OCI-LY7 (cell line): ENCODE measurements around the gene ALDH1L1. TPM values are rescaled to one million over a fixed set of nuclear protein-coding genes. Genes with fewer than 3 reads are reported as not detected.

Experiments
- BruUV-seq: library from RNA; stranded (reverse); fragments of 400-500 nt; replicated peaks from 2 replicates; lab custom pipeline; 2021; lab: Mats Ljungman, UMichigan
- CTCF ChIA-PET: fragments of 300-600 bp; sonication (Branson Sonifier 250); formaldehyde crosslinking; loops from one replicate; lab custom pipeline; 2022; ENCODE audit warnings: antibody characterized with exemption; ENCODE audit not compliant: unreplicated experiment; lab: Charles Lee
- POLR2A ChIA-PET: fragments of 300-600 bp; sonication (Branson Sonifier 250); formaldehyde crosslinking; loops from one replicate; lab custom pipeline; 2022; ENCODE audit warnings: antibody characterized with exemption; lab: Charles Lee
- DNase-seq: peaks from one replicate; pipeline ENCODE4 v3.0.0-alpha.2; 2015; ENCODE audit warnings: low spot score
- H2AFZ ChIP-seq: fragments of 200-600 bp; sonication (generic), shearing (Covaris generic); 2 replicates; pipeline ENCODE4 v1.6.1; 2014; ENCODE audit warnings: mild to moderate bottlenecking, antibody characterized with exemption, low read length, moderate library complexity
- H3K27ac ChIP-seq: fragments of 200-600 bp; sonication (generic); 2 replicates; pipeline ENCODE4 v1.5.1; 2014; ENCODE audit warnings: mixed run types, low read depth, mild to moderate bottlenecking, moderate library complexity, low read length, inconsistent platforms; ENCODE audit not compliant: poor library complexity, severe bottlenecking
- H3K36me3 ChIP-seq: fragments of 200-600 bp; sonication (generic); 2 replicates; pipeline ENCODE4 v1.6.1; 2014; ENCODE audit warnings: mild to moderate bottlenecking, antibody characterized with exemption, low read length, moderate library complexity, mixed read lengths; ENCODE audit not compliant: insufficient read depth
- H3K4me1 ChIP-seq: fragments of 200-600 bp; sonication (generic); 2 replicates; pipeline ENCODE4 v1.5.1; 2014; ENCODE audit warnings: mild to moderate bottlenecking, low read length; ENCODE audit not compliant: insufficient read depth, poor library complexity, severe bottlenecking
- H3K4me2 ChIP-seq: fragments of 200-600 bp; sonication (generic); 2 replicates; pipeline ENCODE4 v1.6.1; 2014; ENCODE audit warnings: mild to moderate bottlenecking, low read length
- H3K4me3 ChIP-seq: fragments of 200-600 bp; sonication (generic); 2 replicates; pipeline ENCODE4 v1.5.1; 2014; ENCODE audit warnings: mild to moderate bottlenecking, low read depth, low read length; ENCODE audit not compliant: poor library complexity, severe bottlenecking
- H3K79me2 ChIP-seq: fragments of 200-600 bp; sonication (generic); 2 replicates; pipeline ENCODE4 v1.6.1; 2016; ENCODE audit warnings: low read depth, mild to moderate bottlenecking, low read length, moderate library complexity, mixed read lengths; ENCODE audit not compliant: insufficient read depth
- H3K9me2 ChIP-seq: fragments of 200-600 bp; sonication (generic); 2 replicates; pipeline ENCODE4 v1.6.1; 2016; ENCODE audit warnings: mild to moderate bottlenecking, low read length, mixed read lengths; ENCODE audit not compliant: insufficient read depth
- H3K9me3 ChIP-seq: fragments of 200-600 bp; sonication (generic); 2 replicates; pipeline ENCODE4 v1.6.1; 2014; ENCODE audit warnings: mild to moderate bottlenecking, mixed run types, low read length, mixed read lengths
- H4K20me1 ChIP-seq: fragments of 200-600 bp; sonication (generic); 2 replicates; pipeline ENCODE4 v1.6.1; 2014; ENCODE audit warnings: mild to moderate bottlenecking, antibody characterized with exemption, low read length, moderate library complexity, mixed read lengths; ENCODE audit not compliant: insufficient read depth
- CTCF ChIP-seq: fragments of 200-600 bp; sonication (generic); conservative IDR thresholded peaks from 2 replicates; pipeline ENCODE4 v1.5.1; 2014; ENCODE audit warnings: mild to moderate bottlenecking, antibody characterized with exemption, low read length, moderate library complexity, mixed read lengths
- EZH2phosphoT487 ChIP-seq: fragments of 200-600 bp; sonication (generic); IDR thresholded peaks from 2 replicates; pipeline ENCODE4 v1.6.1; 2018; ENCODE audit warnings: low read depth, borderline replicate concordance, mild to moderate bottlenecking, mixed run types, antibody characterized with exemption, low read length, moderate library complexity, mixed read lengths
- intact Hi-C: fragments of 100-400 bp; cut with micrococcal nuclease; formaldehyde crosslinking; loops from one replicate; pipeline ENCODE4 v1.10.0; 2022; ENCODE audit not compliant: unreplicated experiment
- total RNA-seq, 2 experiments: library from RNA; depleted of rRNA in 1 of 2; stranded (reverse); fragments of >200 nt in 1 of 2; shearing (Covaris generic) in 1 of 2; gene quantifications; 2 replicates each; pipeline ENCODE4 v1.2.3, GENCODE V29; 2014 to 2022

Gene ALDH1L1
- total RNA-seq, 2 experiments from 2014 or later, result not detected

- H3K36me3 ChIP-seq, result no peaks in the 10 kb centered on the region; the same call in 1 of the 2 replicates
- BruUV-seq, result no TSS peak
- DNase-seq, result peak; percentile 23
- TF ChIP-seq CTCF, result no peak
- TF ChIP-seq EZH2phosphoT487, result no peak
- peak overlapping the region; percentile 84 for H2AFZ ChIP-seq
- intact Hi-C loops, result loop anchor here (5.0 kb wide), 1 partner anchor 486 kb away; the partner anchor contains the start of gene OSBPL11
- peak overlapping the region; percentile 89 for H3K4me3 ChIP-seq
- peak overlapping the region; percentile 62 for H3K27ac ChIP-seq
- ChIA-PET CTCF (no interaction called here), POLR2A (no interaction called here)
- H3K4me2 ChIP-seq, result peak overlapping the region; percentile 92
- no peaks in the 10 kb centered on the region; the same call in 1 of the 2 replicates for H3K79me2 ChIP-seq
- H4K20me1 ChIP-seq, result no peaks in the 10 kb centered on the region
- peaks cover 7% of the 10 kb centered on the region for H3K4me1 ChIP-seq
- no peaks in the 10 kb centered on the region for H3K9me2 ChIP-seq
- peaks cover 23% of the 10 kb centered on the region for H3K9me3 ChIP-seq
Measured at GRCh38 chr3:126083138-126083445, 97.3 kb downstream of the ALDH1L1 start.

- H3K9me2 ChIP-seq, result no peaks in the 10 kb centered on the region
- no peaks in the 10 kb centered on the region for H4K20me1 ChIP-seq
- TSS peak; percentile 49 for BruUV-seq
- CTCF ChIA-PET, result no interaction called here
- no peaks in the 10 kb centered on the region; the same call in 1 of the 2 replicates for H3K79me2 ChIP-seq
- peak overlapping the region; percentile 62 for H3K27ac ChIP-seq
- DNase-seq, result no peak
- H3K4me1 ChIP-seq, result peaks cover 7% of the 10 kb centered on the region
- H3K4me3 ChIP-seq, result peak overlapping the region; percentile 89
- H3K36me3 ChIP-seq, result no peaks in the 10 kb centered on the region; the same call in 1 of the 2 replicates
- H2AFZ ChIP-seq, result peak overlapping the region; percentile 84; the same call in 1 of the 2 replicates
- H3K9me3 ChIP-seq, result peaks cover 20% of the 10 kb centered on the region
- peak overlapping the region; percentile 92 for H3K4me2 ChIP-seq
- TF ChIP-seq EZH2phosphoT487 (no peak), CTCF (no peak)
- POLR2A ChIA-PET, result no interaction called here
- intact Hi-C loops, result loop anchor here (5.0 kb wide), 1 partner anchor 485 kb away; the partner anchor contains the start of gene OSBPL11
Measured at GRCh38 chr3:126082362-126083137, 97.8 kb downstream of the ALDH1L1 start.
